ENCODE data around the gene ATP6V0E2. TPM values are rescaled to one million over a fixed set of nuclear protein-coding genes. Genes with fewer than 3 reads are reported as not detected.

ATP6V0E2 gene
- total RNA-seq = 7.9 and 8.1 TPM in 2 replicates

DNA sequence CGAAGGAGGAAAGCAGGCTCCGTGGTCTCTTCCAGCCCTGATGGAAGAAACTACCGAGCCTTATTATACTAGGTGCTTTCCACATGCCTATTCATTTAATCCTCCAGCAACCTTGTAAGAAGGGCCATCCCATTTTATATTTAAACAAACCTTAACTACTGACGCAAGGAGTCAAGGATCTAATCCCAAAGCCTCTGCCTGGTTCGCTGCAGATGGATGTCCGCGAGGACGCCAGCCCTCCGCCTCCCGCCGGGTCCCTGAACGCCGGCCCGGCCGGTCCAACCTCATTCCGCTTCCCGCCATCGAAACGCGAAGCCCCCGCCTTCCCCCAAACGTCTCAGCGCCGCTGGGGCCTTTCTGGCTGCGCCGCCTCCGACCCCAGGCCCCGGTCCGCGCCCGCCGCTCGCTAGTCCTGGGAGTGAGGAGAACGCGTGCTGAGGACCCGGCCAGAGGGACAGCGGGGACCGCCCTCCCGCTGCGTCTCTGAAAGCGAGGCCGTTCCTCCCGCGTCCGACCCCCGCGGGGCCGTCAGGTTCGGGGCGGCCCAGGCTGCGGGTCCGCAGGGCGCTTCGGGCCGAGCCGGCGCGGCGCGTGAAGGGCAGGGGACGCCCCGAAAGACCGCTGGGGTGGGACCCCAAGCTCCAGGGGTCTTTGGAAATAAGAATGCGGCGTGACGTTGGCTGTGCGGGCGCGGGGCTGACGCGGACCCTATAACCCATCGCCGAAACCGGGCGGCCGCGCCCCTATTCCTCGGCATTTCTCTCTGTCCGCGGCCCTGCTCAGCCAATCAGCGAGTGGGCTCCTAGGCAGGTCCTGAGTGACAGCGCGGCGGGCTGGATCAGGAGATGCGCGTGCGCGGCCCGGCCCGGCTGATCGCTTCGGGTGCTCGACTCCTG is at the start of gene ATP6V0E2:
Gene ATP6V0E2 (plus strand): TSS at position 896 of the 896 bp plus-strand sequence. CDS start 97 bp downstream, outside the sequence.

DNA sequence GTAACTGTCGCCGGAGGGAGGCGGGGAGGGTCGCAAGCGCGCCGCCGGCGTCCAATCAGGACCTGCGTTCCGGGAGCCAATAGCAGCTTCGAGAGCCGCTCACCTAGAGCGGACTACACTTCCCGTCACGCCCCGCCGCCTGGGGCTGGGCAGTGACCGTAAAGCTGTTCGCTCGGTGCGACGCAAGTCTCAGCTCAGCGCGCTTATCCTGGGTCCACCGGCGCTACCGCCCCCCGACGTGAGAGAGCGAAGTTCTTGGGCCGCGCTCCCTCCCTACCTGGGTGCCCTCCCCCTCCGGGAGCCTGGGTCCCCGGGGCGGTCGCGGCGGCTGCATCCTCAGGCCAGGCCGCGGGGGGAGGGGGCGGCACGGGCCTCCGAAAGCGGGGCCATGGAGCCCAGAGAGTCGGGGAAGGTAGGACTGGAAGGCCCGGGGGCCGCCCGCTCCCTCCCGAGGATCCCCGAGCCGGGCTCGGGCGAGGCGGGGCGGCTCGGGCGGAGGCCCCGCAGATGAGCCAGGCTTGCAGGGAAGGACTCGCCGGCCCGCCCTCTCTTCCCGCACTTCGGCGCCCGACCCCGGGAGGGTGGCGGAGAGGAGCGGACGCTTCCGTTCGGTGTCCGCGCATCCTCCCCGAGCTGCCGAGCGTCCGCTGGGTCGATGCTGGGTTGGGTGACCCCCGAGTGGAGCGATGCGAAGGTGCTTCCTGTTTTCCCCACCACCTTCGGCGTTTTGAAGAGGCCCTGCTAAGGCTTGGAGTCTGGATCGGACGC is 35.4 kb upstream of the ATP6V0E2 start, which contains the start of gene ZNF862:
Gene ZNF862 (plus strand): TSS at position 152 of the 768 bp plus-strand sequence. CDS start 237 bp downstream, at position 389.

Other genes starting within 250 kb of the ATP6V0E2 start
- gene ZNF467, start 100.4 kb upstream of the ATP6V0E2 start, total RNA-seq = 4.1 and 8.1 TPM in 2 replicates
- 3.4 and 4.0 TPM in 2 replicates for gene ZNF862, start 35.6 kb upstream of the ATP6V0E2 start, total RNA-seq

Measured in cardiac atrium fibroblast (primary cell).